Thyroid gland (tissue), 4 donors: ENCODE measurements around the gene HSPA4.

ENCODE experiments used
- POLR2A ChIP-seq, 2 donors: fragments of 450-650 bp; IDR thresholded peaks; one replicate each; pipeline ENCODE4 v1.6.1; 2017; ENCODE audit warnings: antibody characterized with exemption in 2 of 2, mild to moderate bottlenecking in 2 of 2, moderate library complexity in 1 of 2
- TF ChIP-seq, protein P1 (sequence below), 6 experiments: fragments of 200-600 bp in 3 of 6; fragments of 450-650 bp in 3 of 6; sonication (generic) in 3 of 6; IDR thresholded peaks; one replicate each; pipeline ENCODE4 v1.5.1; 2016 to 2019; ENCODE audit warnings: antibody characterized with exemption in 6 of 6, mild to moderate bottlenecking in 2 of 6, inconsistent platforms in 1 of 6, moderate library complexity in 1 of 6

DNA sequence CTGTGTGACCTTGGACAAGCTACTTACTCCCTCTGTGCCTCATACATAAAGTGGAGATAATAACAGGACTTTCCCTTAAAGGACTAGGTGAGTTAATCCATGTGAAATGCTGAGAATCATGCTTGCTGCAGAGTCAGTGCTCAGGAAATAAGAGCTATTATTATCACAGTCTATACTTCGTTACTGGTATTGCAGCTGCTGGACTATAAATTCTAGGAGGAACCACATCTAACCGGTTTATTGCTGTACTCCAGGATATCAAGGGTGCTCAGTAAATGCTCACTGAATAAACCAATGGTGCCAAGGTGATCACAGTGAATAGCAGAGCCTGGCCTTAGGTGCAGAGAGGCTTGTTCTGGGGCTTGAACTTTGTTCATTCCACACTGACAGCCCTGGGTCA is 69.3 kb downstream of the HSPA4 start:
- TF ChIP-seq, protein P1, sequence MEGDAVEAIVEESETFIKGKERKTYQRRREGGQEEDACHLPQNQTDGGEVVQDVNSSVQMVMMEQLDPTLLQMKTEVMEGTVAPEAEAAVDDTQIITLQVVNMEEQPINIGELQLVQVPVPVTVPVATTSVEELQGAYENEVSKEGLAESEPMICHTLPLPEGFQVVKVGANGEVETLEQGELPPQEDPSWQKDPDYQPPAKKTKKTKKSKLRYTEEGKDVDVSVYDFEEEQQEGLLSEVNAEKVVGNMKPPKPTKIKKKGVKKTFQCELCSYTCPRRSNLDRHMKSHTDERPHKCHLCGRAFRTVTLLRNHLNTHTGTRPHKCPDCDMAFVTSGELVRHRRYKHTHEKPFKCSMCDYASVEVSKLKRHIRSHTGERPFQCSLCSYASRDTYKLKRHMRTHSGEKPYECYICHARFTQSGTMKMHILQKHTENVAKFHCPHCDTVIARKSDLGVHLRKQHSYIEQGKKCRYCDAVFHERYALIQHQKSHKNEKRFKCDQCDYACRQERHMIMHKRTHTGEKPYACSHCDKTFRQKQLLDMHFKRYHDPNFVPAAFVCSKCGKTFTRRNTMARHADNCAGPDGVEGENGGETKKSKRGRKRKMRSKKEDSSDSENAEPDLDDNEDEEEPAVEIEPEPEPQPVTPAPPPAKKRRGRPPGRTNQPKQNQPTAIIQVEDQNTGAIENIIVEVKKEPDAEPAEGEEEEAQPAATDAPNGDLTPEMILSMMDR (IDR thresholded peaks at IDR 0.05) = no peak
- TF ChIP-seq POLR2A (IDR thresholded peaks at IDR 0.05) = no peak
